HepG2 (cell line): ENCODE results near the gene CCDC18. TPM values are rescaled to one million over a fixed set of nuclear protein-coding genes. Genes with fewer than 3 reads are reported as not detected.

Source experiments
- ATAC-seq: fragments of 200-7000 bp; cut with Tn5 transposase; 3 replicates; pipeline ENCODE4 v1.9.1; 2020; ENCODE audit warnings: mild to moderate bottlenecking, moderate library complexity
- BruUV-seq: library from RNA; stranded (reverse); fragments of 400-500 nt; replicated peaks from 2 replicates; lab custom pipeline; 2021; lab: Mats Ljungman, UMichigan
- CTCF ChIA-PET: fragments of 300-600 bp; formaldehyde crosslinking; extraction: SDS; loops from one replicate; lab custom pipeline; 2021; ENCODE audit warnings: low total read pairs, inconsistent platforms, low intra/inter-chr PET ratio; lab: Yijun Ruan, JAX
- POLR2A ChIA-PET: fragments of 350-600 bp; sonication (Branson Sonifier 250); formaldehyde crosslinking; loops from one replicate; lab custom pipeline; 2020; ENCODE audit warnings: antibody characterized with exemption, inconsistent platforms; lab: Yijun Ruan, JAX
- DNase-seq: peaks from one replicate; pipeline ENCODE4 v3.0.0-alpha.2; 2015; ENCODE audit warnings: low spot score
- FAIRE-seq: peaks from 3 replicates; lab custom pipeline; 2011; peaks lifted over from hg19 to GRCh38; lab: Jason Lieb, UNC
- H2AFZ ChIP-seq: one replicate; pipeline ENCODE4 v1.6.1; 2011; ENCODE audit warnings: low read length, inconsistent platforms
- H3K27ac ChIP-seq: fragments of 300-600 bp; 3 replicates; pipeline ENCODE4 v1.8.0; 2011; ENCODE audit warnings: mixed run types, mild to moderate bottlenecking, mixed read lengths, low read length, inconsistent platforms; ENCODE audit not compliant: insufficient read depth; ENCODE audit errors: extremely low read length
- H3K27me3 ChIP-seq, 2 experiments: fragments of 200-600 bp in 1 of 2; 2 replicates in 1 of 2; 3 replicates in 1 of 2; pipeline versions ENCODE4 v1.6.0 to v1.8.0; 2011; ENCODE audit warnings: low read length in 2 of 2, mild to moderate bottlenecking in 2 of 2, moderate library complexity in 2 of 2, inconsistent platforms in 1 of 2; ENCODE audit not compliant: insufficient read depth in 2 of 2, control insufficient read depth in 1 of 2
- H3K36me3 ChIP-seq, 2 experiments: fragments of 200-600 bp in 1 of 2; replicated peaks in 1 of 2; 2 replicates in 1 of 2; 3 replicates in 1 of 2; pipeline versions ENCODE4 v1.5.1 to v1.8.0; 2011; ENCODE audit warnings: low read length in 2 of 2, inconsistent platforms in 1 of 2; ENCODE audit not compliant: insufficient read depth in 2 of 2, control insufficient read depth in 1 of 2
- H3K4me1 ChIP-seq: 2 replicates; pipeline ENCODE4 v1.5.1; 2012; ENCODE audit warnings: low read length, inconsistent platforms; ENCODE audit not compliant: insufficient read depth
- H3K4me2 ChIP-seq: 2 replicates; pipeline ENCODE4 v1.6.0; 2011; ENCODE audit warnings: low read depth, low read length, inconsistent platforms
- H3K4me3 ChIP-seq, 3 experiments: fragments of 200-600 bp in 1 of 3; sonication (generic), shearing (Covaris generic) in 1 of 3; replicated peaks in 1 of 3; 2 replicates each; pipeline ENCODE4 v1.5.1; 2011 to 2016; ENCODE audit warnings: low read length in 3 of 3, inconsistent platforms in 2 of 3, low read depth in 2 of 3, mild to moderate bottlenecking in 2 of 3, control low read depth in 1 of 3, mixed read lengths in 1 of 3; ENCODE audit not compliant: insufficient read depth in 1 of 3
- H3K79me2 ChIP-seq: one replicate; pipeline ENCODE4 v1.6.1; 2011; ENCODE audit warnings: low read length, inconsistent platforms; ENCODE audit not compliant: insufficient read depth
- H3K9ac ChIP-seq: 2 replicates; pipeline ENCODE4 v1.6.0; 2011; ENCODE audit warnings: mild to moderate bottlenecking, low read depth, low read length, inconsistent platforms; ENCODE audit not compliant: insufficient read depth
- H3K9me3 ChIP-seq: 2 replicates; pipeline ENCODE4 v1.5.1; 2012; ENCODE audit warnings: mild to moderate bottlenecking, low read length
- H4K20me1 ChIP-seq: 2 replicates; pipeline ENCODE4 v1.6.0; 2011; ENCODE audit warnings: inconsistent platforms, mild to moderate bottlenecking, low read length, moderate library complexity; ENCODE audit not compliant: insufficient read depth
- BRD4 ChIP-seq: sonication (generic); formaldehyde crosslinking; IDR thresholded peaks from 2 replicates; pipeline ENCODE4 v1.4.0; 2020; ENCODE audit warnings: missing genetic modification reagents
- FOXK2 ChIP-seq: fragments of 450-650 bp; IDR thresholded peaks from 2 replicates; pipeline ENCODE4 v1.6.1; 2016
- NFE2L2 ChIP-seq: fragments of 150-350 bp; IDR thresholded peaks from 2 replicates; pipeline ENCODE4 v1.6.1; 2014; ENCODE audit warnings: low read length
- REPIN1 ChIP-seq: sonication (generic); formaldehyde crosslinking; IDR thresholded peaks from 2 replicates; pipeline ENCODE4 v1.8.0; 2022; ENCODE audit warnings: missing genetic modification reagents, low read depth, mild to moderate bottlenecking, borderline replicate concordance
- SMAD3 ChIP-seq: sonication (generic); formaldehyde crosslinking; IDR thresholded peaks from 2 replicates; pipeline ENCODE4 v1.4.0; 2020; ENCODE audit warnings: missing genetic modification reagents
- ZFP41 ChIP-seq: sonication (generic); formaldehyde crosslinking; IDR thresholded peaks from 2 replicates; pipeline ENCODE4 v1.4.0; 2020; ENCODE audit warnings: mild to moderate bottlenecking, missing genetic modification reagents, borderline replicate concordance
- ZMYM4 ChIP-seq: sonication (generic); formaldehyde crosslinking; IDR thresholded peaks from 2 replicates; pipeline ENCODE4 v1.8.1; 2023; ENCODE audit warnings: mild to moderate bottlenecking, missing genetic modification reagents
- ZNF451 ChIP-seq: sonication (generic); formaldehyde crosslinking; IDR thresholded peaks from 2 replicates; pipeline ENCODE4 v1.5.0; 2020; ENCODE audit warnings: mild to moderate bottlenecking, missing genetic modification reagents
- WGBS: methylation state at CpG from one replicate; pipeline ENCODE4 v1.1.6; 2017; ENCODE audit warnings: low lambda C conversion rate; 5-methylcytosine and 5-hydroxymethylcytosine counted together
- in situ Hi-C: cut with HindIII; loops from 2 replicates; pipeline ENCODE4 v1.10.0; 2017; ENCODE audit warnings: low pct_unique_long_range_greater_than_20kb; ENCODE audit not compliant: extremely low pct_ligation_motif_present
- intact Hi-C: fragments of 100-400 bp; cut with micrococcal nuclease; formaldehyde crosslinking; loops from one replicate; pipeline ENCODE4 v1.10.0; 2022; ENCODE audit not compliant: unreplicated experiment
- polyA plus RNA-seq, 8 experiments: library from polyadenylated mRNA; depleted of rRNA in 3 of 8; stranded (reverse) in 7 of 8; unstranded in 1 of 8; fragments of >200 nt; fragmentation: Illumina TruSeq in 4 of 8; extraction: Trizol in 4 of 8; gene quantifications; 2 replicates each; pipeline versions ENCODE4 v1.2.1 to v1.2.3, GENCODE V29; 2011 to 2016; ENCODE audit warnings: low read depth in 4 of 8, missing spikeins in 1 of 8, mixed read lengths in 1 of 8; ENCODE audit not compliant: insufficient read depth in 1 of 8
- small RNA-seq, 3 experiments: library from RNA; depleted of rRNA; stranded (forward); fragments of <200 nt; gene quantifications; one replicate each; pipeline ENCODE3, GENCODE V24; 2012; ENCODE audit warnings: low read depth in 2 of 3, low replicate concordance in 1 of 3; ENCODE audit not compliant: insufficient read length in 3 of 3, insufficient read depth in 2 of 3
- total RNA-seq, 5 experiments: library from RNA; depleted of rRNA; stranded (reverse); fragments of >200 nt; fragmentation: Illumina TruSeq; extraction: Trizol; gene quantifications; 2 replicates each; pipeline ENCODE4 v1.2.3, GENCODE V29; 2016; ENCODE audit warnings: low read depth in 1 of 5
- TF ChIP-seq, protein P1 (sequence below): sonication (generic); formaldehyde crosslinking; IDR thresholded peaks from 2 replicates; pipeline ENCODE4 v1.4.0; 2020; ENCODE audit warnings: missing genetic modification reagents

CCDC18 gene
- total and polyA plus RNA-seq, 2 of the 13 experiments (the other 11 are each of a cell fraction or from before 2014, with no cell fraction given) = 1.9 to 18.4 TPM

DNA sequence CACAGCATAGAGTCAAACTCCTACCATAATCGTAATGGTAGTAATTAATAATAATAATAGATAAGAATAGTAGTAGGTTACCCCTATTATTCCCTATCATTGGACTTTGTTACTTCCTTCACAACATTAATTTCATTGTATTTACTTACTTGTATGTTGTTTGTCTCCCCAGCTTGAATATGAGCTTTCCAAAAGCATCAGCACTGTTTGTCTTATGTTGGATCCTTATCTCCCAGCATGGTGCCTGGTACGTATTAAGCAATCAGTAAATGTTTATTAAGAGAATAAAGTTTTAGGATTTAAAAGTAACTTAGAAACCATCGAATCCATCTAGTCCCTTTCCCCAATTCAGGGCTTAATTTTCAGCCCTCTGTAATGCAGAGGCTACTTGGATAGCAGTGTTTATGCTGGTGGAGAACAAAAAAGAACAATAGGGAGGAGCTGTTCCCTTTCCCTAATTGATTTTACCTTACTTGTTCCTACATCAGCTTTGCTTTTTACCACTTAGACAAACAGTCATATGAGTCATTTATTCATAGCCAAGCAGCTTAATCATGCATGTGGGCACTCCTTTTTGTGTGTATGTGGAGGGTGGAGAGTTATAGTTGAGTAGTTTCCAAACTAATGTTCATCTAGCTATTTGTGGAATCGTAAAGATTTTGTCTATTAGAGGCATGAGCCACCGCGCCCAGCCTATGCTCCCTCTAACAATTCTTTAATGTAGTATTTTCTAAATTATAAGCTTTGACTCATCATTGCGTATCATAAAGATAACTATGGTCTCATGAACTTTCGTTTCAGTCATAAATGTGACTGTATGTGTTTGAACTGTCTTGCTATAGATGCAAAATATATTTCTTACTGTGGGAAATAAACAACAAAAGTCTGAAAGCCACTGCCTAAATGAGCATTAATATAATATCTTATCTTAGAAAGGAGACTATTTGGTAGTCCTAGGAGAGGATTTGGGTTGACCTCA, 144.3 kb downstream of the CCDC18 start:
- DNase-seq (no peak), ATAC-seq (no peak)
- intact Hi-C loops = no loop called here
- H3K27me3 ChIP-seq = no peaks in the 10 kb centered on the region
- ChIA-PET CTCF (no interaction called here), POLR2A (interaction anchor here (0.9 to 1.4 kb wide), 3 partner anchors 17 to 293 kb away, joined by 3 to 6 read pairs (median 4); partner anchors contain the start of gene DR1)
- H3K27ac ChIP-seq = no peak overlapping the region
- no TSS peak for BruUV-seq
- WGBS = 81% methylated on average over 8 of the region's 8 CpGs
- no peak overlapping the region for H2AFZ ChIP-seq
- no peaks in the 10 kb centered on the region for H3K36me3 ChIP-seq
- H4K20me1 ChIP-seq = no peaks in the 10 kb centered on the region
- no peaks in the 10 kb centered on the region for H3K9me3 ChIP-seq
- TF ChIP-seq NFE2L2 = no peak
- TF ChIP-seq REPIN1 (CRISPR knock-in tag) = no peak
- TF ChIP-seq ZNF451 (CRISPR knock-in tag) = no peak
- no peak for TF ChIP-seq BRD4 (CRISPR knock-in tag)
- TF ChIP-seq SMAD3 (CRISPR knock-in tag) = no peak
- no peak for TF ChIP-seq ZFP41 (CRISPR knock-in tag)
- no peak for TF ChIP-seq FOXK2
- TF ChIP-seq, protein P1, sequence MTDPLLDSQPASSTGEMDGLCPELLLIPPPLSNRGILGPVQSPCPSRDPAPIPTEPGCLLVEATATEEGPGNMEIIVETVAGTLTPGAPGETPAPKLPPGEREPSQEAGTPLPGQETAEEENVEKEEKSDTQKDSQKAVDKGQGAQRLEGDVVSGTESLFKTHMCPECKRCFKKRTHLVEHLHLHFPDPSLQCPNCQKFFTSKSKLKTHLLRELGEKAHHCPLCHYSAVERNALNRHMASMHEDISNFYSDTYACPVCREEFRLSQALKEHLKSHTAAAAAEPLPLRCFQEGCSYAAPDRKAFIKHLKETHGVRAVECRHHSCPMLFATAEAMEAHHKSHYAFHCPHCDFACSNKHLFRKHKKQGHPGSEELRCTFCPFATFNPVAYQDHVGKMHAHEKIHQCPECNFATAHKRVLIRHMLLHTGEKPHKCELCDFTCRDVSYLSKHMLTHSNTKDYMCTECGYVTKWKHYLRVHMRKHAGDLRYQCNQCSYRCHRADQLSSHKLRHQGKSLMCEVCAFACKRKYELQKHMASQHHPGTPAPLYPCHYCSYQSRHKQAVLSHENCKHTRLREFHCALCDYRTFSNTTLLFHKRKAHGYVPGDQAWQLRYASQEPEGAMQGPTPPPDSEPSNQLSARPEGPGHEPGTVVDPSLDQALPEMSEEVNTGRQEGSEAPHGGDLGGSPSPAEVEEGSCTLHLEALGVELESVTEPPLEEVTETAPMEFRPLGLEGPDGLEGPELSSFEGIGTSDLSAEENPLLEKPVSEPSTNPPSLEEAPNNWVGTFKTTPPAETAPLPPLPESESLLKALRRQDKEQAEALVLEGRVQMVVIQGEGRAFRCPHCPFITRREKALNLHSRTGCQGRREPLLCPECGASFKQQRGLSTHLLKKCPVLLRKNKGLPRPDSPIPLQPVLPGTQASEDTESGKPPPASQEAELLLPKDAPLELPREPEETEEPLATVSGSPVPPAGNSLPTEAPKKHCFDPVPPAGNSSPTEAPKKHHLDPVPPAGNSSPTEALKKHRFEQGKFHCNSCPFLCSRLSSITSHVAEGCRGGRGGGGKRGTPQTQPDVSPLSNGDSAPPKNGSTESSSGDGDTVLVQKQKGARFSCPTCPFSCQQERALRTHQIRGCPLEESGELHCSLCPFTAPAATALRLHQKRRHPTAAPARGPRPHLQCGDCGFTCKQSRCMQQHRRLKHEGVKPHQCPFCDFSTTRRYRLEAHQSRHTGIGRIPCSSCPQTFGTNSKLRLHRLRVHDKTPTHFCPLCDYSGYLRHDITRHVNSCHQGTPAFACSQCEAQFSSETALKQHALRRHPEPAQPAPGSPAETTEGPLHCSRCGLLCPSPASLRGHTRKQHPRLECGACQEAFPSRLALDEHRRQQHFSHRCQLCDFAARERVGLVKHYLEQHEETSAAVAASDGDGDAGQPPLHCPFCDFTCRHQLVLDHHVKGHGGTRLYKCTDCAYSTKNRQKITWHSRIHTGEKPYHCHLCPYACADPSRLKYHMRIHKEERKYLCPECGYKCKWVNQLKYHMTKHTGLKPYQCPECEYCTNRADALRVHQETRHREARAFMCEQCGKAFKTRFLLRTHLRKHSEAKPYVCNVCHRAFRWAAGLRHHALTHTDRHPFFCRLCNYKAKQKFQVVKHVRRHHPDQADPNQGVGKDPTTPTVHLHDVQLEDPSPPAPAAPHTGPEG (CRISPR knock-in tag) = no peak
- no peak for TF ChIP-seq ZMYM4 (CRISPR knock-in tag)
- TF ChIP-seq, all 625 proteins: peak for 0
- Histone ChIP-seq H3K4me2 (no peak overlapping the region), H3K9ac (no peak overlapping the region), H3K4me3 (no peak overlapping the region), H3K79me2 (no peaks in the 10 kb centered on the region), H3K4me1 (peaks cover 18% of the 10 kb centered on the region; the same call in 1 of the 2 replicates)
- no peak for FAIRE-seq
- in situ Hi-C loops = no loop called here

Small RNA genes lying within 50 kb of the gene (small RNA-seq; reads per million reads assigned to genes)
- gene AC126124.1 = 0 reads per million in 3 experiments
- 0 reads per million in 3 experiments for gene AL139421.1

Other genes starting within 250 kb of the CCDC18 start
- gene DIPK1A, start 219.3 kb upstream of the CCDC18 start, total RNA-seq (2016; rRNA removed; fragmentation: Illumina TruSeq; extraction: Trizol) = 7.7 and 8.4 TPM in 2 replicates
- 7.0 and 8.4 TPM in 2 replicates for gene DIPK1A, start 219.3 kb upstream of the CCDC18 start, polyA plus RNA-seq (2011; rRNA removed)
- 53.9 and 75.1 TPM in 2 replicates for gene MTF2, start 101.4 kb upstream of the CCDC18 start, total RNA-seq (2016; rRNA removed; fragmentation: Illumina TruSeq; extraction: Trizol)
- 31.6 and 48.7 TPM in 2 replicates for gene MTF2, start 101.4 kb upstream of the CCDC18 start, polyA plus RNA-seq (2011; rRNA removed)
- gene TMED5, start 311 bp upstream of the CCDC18 start, total RNA-seq (2016; rRNA removed; fragmentation: Illumina TruSeq; extraction: Trizol) = 69.5 and 99.0 TPM in 2 replicates
- 53.5 and 58.1 TPM in 2 replicates for gene TMED5, start 311 bp upstream of the CCDC18 start, polyA plus RNA-seq (2011; rRNA removed)
- gene DR1, start 165.2 kb downstream of the CCDC18 start, total RNA-seq (2016; rRNA removed; fragmentation: Illumina TruSeq; extraction: Trizol) = 42.3 and 54.7 TPM in 2 replicates
- 15.7 and 17.8 TPM in 2 replicates for gene DR1, start 165.2 kb downstream of the CCDC18 start, polyA plus RNA-seq (2011; rRNA removed)